CD4-positive, alpha-beta T cell treated with Interleukin-1 beta for 1 hour (primary cell): ENCODE results near the gene FKBP7.
A peak's percentile ranks its signal among the peaks of the same experiment; 100 is the strongest.
"Not testable (repeated sequence)": the region's sequence is repeated elsewhere in the genome, so short reads cannot be mapped to it uniquely, and the experiment has no call there.

Experiments used
- DNase-seq, 2 donors: peaks; one replicate each; pipeline ENCODE4 v3.0.0-alpha.2; 2020 to 2022

FKBP7 gene

DNA sequence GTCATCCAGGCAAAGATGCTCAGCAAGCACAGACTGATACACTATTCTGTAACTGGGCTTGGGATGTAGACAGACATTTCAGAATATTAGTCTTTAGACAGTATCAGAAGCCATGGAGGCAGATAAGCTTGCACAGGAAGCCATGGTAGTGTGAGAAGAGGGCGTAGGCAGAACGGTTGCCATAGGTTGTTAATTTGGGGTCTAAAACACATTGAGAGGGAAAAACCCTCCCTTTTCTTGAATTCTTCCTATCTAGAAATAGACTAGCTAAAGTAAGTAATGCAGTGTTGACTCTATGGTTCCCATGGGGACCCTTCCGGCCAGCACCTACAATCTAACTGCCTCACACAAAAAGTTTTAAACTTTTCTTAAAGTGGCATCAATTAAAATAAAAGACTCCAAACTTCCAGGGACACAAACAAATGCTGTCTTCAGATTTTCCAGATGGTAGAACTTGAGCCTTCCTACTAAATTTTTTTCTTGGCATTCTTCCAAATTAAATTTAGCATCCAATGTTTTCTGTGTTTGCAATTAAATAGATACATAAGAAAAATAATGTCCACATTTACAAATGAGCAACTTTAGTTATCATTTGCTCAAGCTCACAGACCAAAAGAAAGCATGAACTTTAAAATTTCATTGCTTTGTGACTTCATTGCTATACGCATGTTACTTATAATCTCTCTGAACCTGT, 29.3 kb downstream of the FKBP7 start:
- peak in 1 of 2 donors; percentile 7 for DNase-seq

DNA sequence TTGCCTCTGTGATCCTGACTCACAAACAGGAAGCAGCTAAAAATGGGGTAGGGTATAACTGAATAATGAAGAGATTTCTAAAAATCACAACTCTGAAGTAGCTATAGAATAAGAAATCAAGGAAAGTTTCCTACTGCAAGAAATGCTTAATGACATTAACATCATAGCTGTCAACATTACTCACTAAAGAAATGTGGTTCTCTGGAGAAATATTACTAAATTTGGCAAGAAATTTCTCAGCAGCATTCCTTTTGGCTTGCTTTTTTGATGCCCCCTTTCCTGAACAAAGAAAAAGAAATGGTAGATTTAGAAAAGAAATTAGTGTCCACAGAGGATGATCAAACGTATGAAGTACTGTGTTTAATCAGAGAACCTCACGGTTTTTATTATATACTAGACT, 37.0 kb downstream of the FKBP7 start:
- no peak for DNase-seq

- no peak for DNase-seq
Observed at GRCh38 chr2:178436662-178437061, 41.7 kb downstream of the FKBP7 start.

GRCh38 chr2:178429336-178429735, 49.1 kb downstream of the FKBP7 start:
- DNase-seq = no peak

DNA sequence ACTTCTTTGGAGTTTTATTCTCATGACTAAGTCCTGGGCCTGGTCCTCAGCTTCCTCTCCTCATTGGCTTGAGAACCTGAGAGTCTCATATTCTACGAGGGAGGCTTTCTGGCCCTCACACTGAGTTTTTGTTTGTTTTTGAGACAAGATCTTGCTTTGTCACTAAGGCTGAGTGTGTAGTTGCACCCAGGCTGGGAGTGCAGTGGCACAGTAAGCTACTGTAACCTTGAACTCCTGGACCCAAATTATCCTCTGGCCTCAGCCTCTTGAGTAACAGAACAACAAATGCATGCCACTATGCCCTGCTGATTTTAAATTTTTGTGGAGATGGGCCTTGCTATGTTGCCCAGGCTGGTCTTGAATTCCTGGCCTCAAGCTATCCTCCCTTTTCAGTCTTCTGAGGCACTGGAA, 50.0 kb downstream of the FKBP7 start:
- no peak for DNase-seq

GRCh38 chr2:178427458-178427857, 50.9 kb downstream of the FKBP7 start:
- DNase-seq = no peak

DNA sequence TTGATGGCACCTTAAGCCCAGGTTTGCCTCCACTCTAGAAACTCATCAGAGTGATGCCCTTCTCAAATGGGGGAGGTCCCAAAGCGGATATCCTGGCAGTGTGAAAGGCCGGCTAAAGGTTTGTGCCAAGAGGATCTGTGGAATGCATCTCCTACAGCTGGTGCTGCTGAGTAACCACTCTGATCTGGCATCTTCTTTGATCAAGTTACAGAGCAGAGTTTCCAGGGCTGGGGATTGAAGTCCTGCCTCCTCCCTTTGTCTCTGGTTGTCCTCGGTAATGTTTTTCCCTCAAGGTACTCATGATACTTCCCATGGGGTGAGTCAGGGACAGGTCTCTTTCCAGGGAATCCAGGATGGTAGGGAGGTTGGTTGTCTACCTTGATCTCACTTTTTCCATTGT, 52.0 kb downstream of the FKBP7 start:
- DNase-seq = no peak

DNA sequence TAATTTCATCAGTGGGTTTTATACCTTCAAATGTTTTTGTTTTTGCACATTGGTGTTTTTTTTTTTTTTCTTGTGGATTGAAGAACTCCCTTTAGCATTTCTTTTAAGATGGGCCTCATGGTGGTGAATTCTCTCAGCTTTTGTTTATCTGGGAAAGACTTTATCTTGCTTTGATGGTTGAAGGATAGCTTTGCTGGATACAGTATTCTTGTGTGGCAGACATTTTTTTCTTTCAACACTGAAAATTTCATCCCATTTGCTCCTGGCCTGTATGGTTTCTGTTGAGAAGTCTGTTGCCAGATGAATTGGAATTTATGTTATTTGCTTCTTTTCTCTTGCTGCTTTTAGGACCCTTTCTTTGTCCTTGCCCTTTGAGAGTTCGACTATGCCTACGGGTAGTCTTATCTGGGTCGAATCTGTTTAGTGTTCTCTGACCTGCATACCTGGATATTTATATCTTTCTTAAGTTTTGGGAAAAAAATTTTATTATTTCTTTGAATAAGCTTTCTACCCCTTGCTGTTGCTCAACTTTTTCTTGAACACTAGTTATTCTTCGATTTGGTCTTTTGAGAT, 53.1 kb downstream of the FKBP7 start:
- no peak for DNase-seq

- not testable (repeated sequence) for DNase-seq
Observed at GRCh38 chr2:178423746-178424145, 54.7 kb downstream of the FKBP7 start.

DNA sequence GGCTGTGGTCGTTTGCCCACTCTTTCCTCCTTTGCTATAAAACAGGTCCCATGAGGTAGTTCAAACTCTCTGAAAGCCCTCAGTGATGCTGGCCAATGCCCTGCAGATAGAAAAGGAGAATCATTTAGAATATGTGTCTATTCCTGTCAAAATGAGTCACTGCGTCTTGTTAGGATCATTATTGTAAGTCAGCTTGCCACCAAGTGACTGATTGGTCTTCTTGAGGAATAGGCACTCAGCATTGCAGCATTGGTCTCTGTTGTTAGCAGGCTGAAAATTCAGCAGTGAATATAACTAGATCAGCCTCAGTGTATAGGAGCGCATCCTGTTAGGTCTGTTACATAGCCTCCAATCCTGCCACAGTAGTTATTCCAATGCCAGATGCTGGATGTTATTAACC, 56.3 kb downstream of the FKBP7 start:
- no peak for DNase-seq

- no peak for DNase-seq
Observed at GRCh38 chr2:178420463-178420999, 57.9 kb downstream of the FKBP7 start.

GRCh38 chr2:178419123-178419522, 59.3 kb downstream of the FKBP7 start:
- DNase-seq = no peak

DNA sequence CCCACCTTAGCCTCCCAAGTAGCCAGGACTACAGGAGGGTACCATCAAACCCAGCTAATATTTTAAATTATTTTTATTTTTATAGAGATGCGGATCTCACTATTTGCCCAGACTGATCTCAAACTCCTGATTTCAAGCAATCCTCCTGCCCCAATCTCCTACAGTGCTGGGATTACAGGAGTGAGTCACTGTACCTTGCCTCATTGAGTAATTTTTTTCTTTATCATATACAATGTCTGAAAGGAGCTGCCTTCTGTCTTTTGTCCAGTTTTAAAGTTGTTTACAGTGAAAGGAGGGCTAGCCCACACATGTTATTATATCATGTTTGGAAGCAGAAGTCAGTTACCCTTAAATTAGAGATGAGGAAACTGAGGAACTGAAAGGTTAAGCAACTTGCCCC, 60.0 kb downstream of the FKBP7 start:
- no peak for DNase-seq

DNA sequence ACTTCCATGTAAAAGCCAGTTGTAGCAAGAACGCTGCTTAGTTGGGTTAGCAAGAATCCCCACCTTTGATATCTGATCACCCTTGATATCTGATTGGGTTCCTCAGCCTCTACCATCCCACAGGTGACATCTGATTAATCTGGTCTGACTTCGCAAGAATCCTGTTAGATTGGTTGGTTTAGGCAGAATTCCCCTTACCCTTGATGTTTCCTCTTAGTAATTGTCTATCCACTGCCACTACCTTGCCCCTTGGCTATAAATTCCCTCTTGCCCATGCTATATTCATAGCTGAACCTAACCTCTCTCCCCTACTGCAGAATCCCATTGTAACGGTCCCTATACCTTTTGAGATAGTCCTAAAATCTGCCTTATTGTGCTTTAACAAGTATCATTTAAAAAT, 60.5 kb downstream of the FKBP7 start:
- DNase-seq = no peak

DNA sequence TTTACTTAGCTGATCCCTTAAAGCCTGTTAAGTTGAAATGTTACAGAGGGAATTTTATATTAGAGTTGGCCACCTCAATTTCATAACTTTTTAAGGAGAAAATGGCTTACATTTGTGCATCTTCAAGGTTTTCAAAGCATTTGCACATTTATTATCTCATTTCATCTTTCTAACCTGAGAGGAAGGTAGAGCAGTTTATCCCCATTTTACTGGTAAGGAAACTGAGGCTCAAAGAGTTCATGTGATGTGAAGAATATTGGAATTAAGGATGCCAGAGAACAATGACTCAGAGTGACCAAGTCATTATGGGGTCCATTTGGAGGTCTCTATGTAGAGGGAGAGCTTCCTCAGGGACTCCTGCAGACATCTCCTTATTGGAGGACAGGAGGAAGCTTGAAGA, 62.4 kb downstream of the FKBP7 start:
- no peak for DNase-seq

- peak; percentile 82 for DNase-seq
Observed at GRCh38 chr2:178414266-178415247, 63.8 kb downstream of the FKBP7 start.
